PC-3 (cell line): Measurements from ENCODE around the gene GPR15. TPM values are rescaled to one million over a fixed set of nuclear protein-coding genes. Genes with fewer than 3 reads are reported as not detected.

Experiments used
- ATAC-seq: fragments of 200-7000 bp; cut with Tn5 transposase; 2 replicates; pipeline ENCODE4 v1.9.1; 2020; ENCODE audit warnings: mild to moderate bottlenecking, moderate library complexity
- BruUV-seq: library from RNA; stranded (reverse); fragments of 400-500 nt; replicated peaks from 2 replicates; lab custom pipeline; 2021; lab: Mats Ljungman, UMichigan
- CTCF ChIA-PET: fragments of 300-600 bp; sonication (Branson Sonifier 250); formaldehyde crosslinking; loops from one replicate; lab custom pipeline; 2022; ENCODE audit warnings: antibody characterized with exemption; lab: Charles Lee
- POLR2A ChIA-PET: fragments of 300-600 bp; sonication (Branson Sonifier 250); formaldehyde crosslinking; loops from one replicate; lab custom pipeline; 2022; ENCODE audit warnings: antibody characterized with exemption; ENCODE audit not compliant: unreplicated experiment; lab: Charles Lee
- DNase-seq: peaks from one replicate; pipeline ENCODE4 v3.0.0-alpha.2; 2015
- H2AFZ ChIP-seq: fragments of 300-600 bp; sonication (generic); 2 replicates; pipeline ENCODE4 v1.6.0; 2016; ENCODE audit warnings: antibody characterized with exemption, low read length
- H3F3A ChIP-seq: fragments of 300-600 bp; sonication (generic); one replicate; pipeline ENCODE4 v1.6.0; 2017; ENCODE audit warnings: antibody characterized with exemption, low read length, control low read depth, mild to moderate bottlenecking; ENCODE audit not compliant: unreplicated experiment
- H3K27ac ChIP-seq: fragments of 300-600 bp; sonication (generic); 2 replicates; pipeline ENCODE4 v1.5.1; 2016; ENCODE audit warnings: mild to moderate bottlenecking, low read length
- H3K27me3 ChIP-seq: fragments of 300-600 bp; sonication (generic); 2 replicates; pipeline ENCODE4 v1.6.1; 2016; ENCODE audit warnings: low read length, mixed read lengths
- H3K36me3 ChIP-seq: fragments of 300-600 bp; sonication (generic); 2 replicates; pipeline ENCODE4 v1.6.1; 2016; ENCODE audit warnings: low read depth, mixed run types, low read length, mixed read lengths
- H3K4me1 ChIP-seq: fragments of 300-600 bp; sonication (generic); 2 replicates; pipeline ENCODE4 v1.5.1; 2016; ENCODE audit warnings: low read length; ENCODE audit not compliant: insufficient read depth
- H3K4me2 ChIP-seq: fragments of 300-600 bp; sonication (generic); 2 replicates; pipeline ENCODE4 v1.6.0; 2016; ENCODE audit warnings: low read length
- H3K4me3 ChIP-seq: fragments of 300-600 bp; sonication (generic); 2 replicates; pipeline ENCODE4 v1.5.1; 2016; ENCODE audit warnings: mild to moderate bottlenecking, low read length, mixed read lengths
- H3K79me2 ChIP-seq: fragments of 300-600 bp; sonication (generic); 2 replicates; pipeline ENCODE4 v1.6.1; 2017; ENCODE audit warnings: low read length, mixed read lengths
- H3K9ac ChIP-seq: fragments of 300-600 bp; sonication (generic); 2 replicates; pipeline ENCODE4 v1.6.0; 2016; ENCODE audit warnings: mild to moderate bottlenecking, low read length
- H3K9me2 ChIP-seq: fragments of 300-600 bp; sonication (generic); replicated peaks from 2 replicates; pipeline ENCODE4 v1.6.1; 2016; ENCODE audit warnings: mixed run types, low read length, mixed read lengths
- H3K9me3 ChIP-seq: fragments of 300-600 bp; sonication (generic); 2 replicates; pipeline ENCODE4 v1.6.1; 2016; ENCODE audit warnings: low read length, mixed read lengths
- H4K20me1 ChIP-seq: fragments of 300-600 bp; sonication (generic); 2 replicates; pipeline ENCODE4 v1.6.1; 2016; ENCODE audit warnings: low read length, mixed read lengths
- CTCF ChIP-seq: fragments of 300-600 bp; sonication (generic); conservative IDR thresholded peaks from 2 replicates; pipeline ENCODE4 v1.5.1; 2017; ENCODE audit warnings: antibody characterized with exemption, low read depth, mild to moderate bottlenecking, low read length
- EZH2 ChIP-seq: fragments of 300-600 bp; sonication (generic); IDR thresholded peaks from one replicate; pipeline ENCODE4 v1.6.1; 2017; ENCODE audit warnings: antibody characterized with exemption, mild to moderate bottlenecking, low read length; ENCODE audit not compliant: unreplicated experiment
- EZH2phosphoT487 ChIP-seq: fragments of 300-600 bp; sonication (generic); IDR thresholded peaks from 2 replicates; pipeline ENCODE4 v1.6.1; 2018; ENCODE audit warnings: mild to moderate bottlenecking, antibody characterized with exemption, low read length, borderline replicate concordance
- intact Hi-C: fragments of 100-400 bp; cut with micrococcal nuclease; formaldehyde crosslinking; loops from 2 replicates; pipeline ENCODE4 v1.9.0; 2023
- total RNA-seq: library from RNA; depleted of rRNA; stranded (reverse); fragments of >200 nt; gene quantifications from 2 replicates; pipeline ENCODE4 v1.2.3, GENCODE V29; 2014

The GPR15 gene
- total RNA-seq, 1 experiment from 2014 or later, result not detected

- H3K36me3 ChIP-seq, result peaks cover 33% of the 10 kb centered on the region
- ATAC-seq (no peak), DNase-seq (no peak)
- H3K9ac ChIP-seq, result no peak overlapping the region
- no peak overlapping the region for H3K4me2 ChIP-seq
- H3K4me1 ChIP-seq, result peaks cover 10% of the 10 kb centered on the region
- TF ChIP-seq CTCF (no peak), EZH2phosphoT487 (no peak), EZH2 (no peak)
- intact Hi-C loops, result no loop called here
- H3K79me2 ChIP-seq, result no peaks in the 10 kb centered on the region
- no peaks in the 10 kb centered on the region for H3F3A ChIP-seq
- no peaks in the 10 kb centered on the region for H3K9me2 ChIP-seq
- no peak overlapping the region for H2AFZ ChIP-seq
- H3K4me3 ChIP-seq, result no peak overlapping the region
- POLR2A ChIA-PET, result interaction anchor here (0.6 kb wide), 1 partner anchor 180 kb away, joined by 4 read pairs; no protein-coding TSS in a partner anchor
- CTCF ChIA-PET, result no interaction called here
- no peaks in the 10 kb centered on the region for H3K9me3 ChIP-seq
- 0 out of 2 replicates have a peak, but pooled peaks cover 3% of the 10 kb centered on the region for H4K20me1 ChIP-seq
- H3K27me3 ChIP-seq, result no peaks in the 10 kb centered on the region
- BruUV-seq, result no TSS peak
- H3K27ac ChIP-seq, result no peak overlapping the region
Measured at GRCh38 chr3:98581474-98581873, 49.7 kb downstream of the GPR15 start.

- H3K27ac ChIP-seq, result no peak overlapping the region
- H2AFZ ChIP-seq, result no peak overlapping the region
- CTCF ChIA-PET, result no interaction called here
- no TSS peak for BruUV-seq
- intact Hi-C loops, result no loop called here
- DNase-seq (no peak), ATAC-seq (no peak)
- POLR2A ChIA-PET, result no interaction called here
- H3K79me2 ChIP-seq, result no peaks in the 10 kb centered on the region
- H3K36me3 ChIP-seq, result peaks cover 32% of the 10 kb centered on the region
- H3K4me1 ChIP-seq, result peaks cover 10% of the 10 kb centered on the region
- no peak overlapping the region for H3K4me3 ChIP-seq
- H3K9ac ChIP-seq, result no peak overlapping the region
- no peaks in the 10 kb centered on the region for H3K9me2 ChIP-seq
- H3K9me3 ChIP-seq, result no peaks in the 10 kb centered on the region
- H4K20me1 ChIP-seq, result 0 out of 2 replicates have a peak, but pooled peaks cover 3% of the 10 kb centered on the region
- no peak overlapping the region for H3K4me2 ChIP-seq
- TF ChIP-seq EZH2phosphoT487 (no peak), CTCF (no peak), EZH2 (no peak)
- no peaks in the 10 kb centered on the region for H3K27me3 ChIP-seq
- H3F3A ChIP-seq, result no peaks in the 10 kb centered on the region
Measured at GRCh38 chr3:98582042-98582441, 50.3 kb downstream of the GPR15 start.

DNA sequence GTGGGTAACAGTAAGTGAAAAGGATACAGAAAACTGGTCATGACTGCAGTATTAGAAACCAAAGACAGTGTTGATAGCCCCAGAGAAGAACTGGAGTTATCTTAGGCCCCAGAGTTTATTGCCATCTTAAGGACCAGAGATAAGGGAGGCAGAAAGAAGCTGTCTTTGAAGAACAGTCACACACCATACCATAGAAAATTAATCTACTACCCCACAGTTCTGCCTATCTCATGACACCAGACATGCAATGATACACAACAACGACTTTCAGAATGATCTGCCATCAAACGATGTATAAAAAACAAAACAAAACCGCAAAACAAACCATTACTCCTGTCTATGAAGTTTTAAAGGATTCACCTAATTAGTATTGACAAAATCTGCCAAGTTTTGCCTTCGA, 52.0 kb downstream of the GPR15 start:
- POLR2A ChIA-PET, result interaction anchor here (0.7 kb wide), 1 partner anchor 70 kb away, joined by 5 read pairs; no protein-coding TSS in a partner anchor

More for the DNA sequence above, 52.0 kb downstream of the GPR15 start:
- Histone ChIP-seq H3F3A (no peaks in the 10 kb centered on the region), H3K4me3 (no peak overlapping the region), H3K9me3 (no peaks in the 10 kb centered on the region), H2AFZ (no peak overlapping the region), H3K27ac (no peak overlapping the region), H3K27me3 (no peaks in the 10 kb centered on the region), H3K79me2 (no peaks in the 10 kb centered on the region), H3K4me2 (no peak overlapping the region), H3K9me2 (no peaks in the 10 kb centered on the region), H3K4me1 (no peaks in the 10 kb centered on the region), H4K20me1 (no peaks in the 10 kb centered on the region), H3K9ac (no peak overlapping the region), H3K36me3 (peaks cover 35% of the 10 kb centered on the region)
- BruUV-seq, result no TSS peak
- TF ChIP-seq EZH2, result no peak
- TF ChIP-seq EZH2phosphoT487, result no peak
- TF ChIP-seq CTCF, result no peak
- ATAC-seq, result no peak
- CTCF ChIA-PET, result no interaction called here
- no peak for DNase-seq
- intact Hi-C loops, result no loop called here
